Measurements from ENCODE around the gene STXBP2.
A peak's percentile ranks its signal among the peaks of the same experiment; 100 is the strongest.

The STXBP2 gene

GRCh38 chr19:7635670-7636069, 1.2 kb upstream of the STXBP2 start:
- DNase-seq: no peak

GRCh38 chr19:7636317-7636690, 606 bp upstream of the STXBP2 start:
- no peak for DNase-seq

GRCh38 chr19:7637374-7638256, 705 bp downstream of the STXBP2 start:
- no peak for DNase-seq

- no peak for DNase-seq
Measured at GRCh38 chr19:7638802-7639465, 2.0 kb downstream of the STXBP2 start.

- no peak for DNase-seq
Measured at GRCh38 chr19:7639863-7640348, 3.0 kb downstream of the STXBP2 start.

- no peak for DNase-seq
Measured at GRCh38 chr19:7640803-7641202, 3.9 kb downstream of the STXBP2 start.

GRCh38 chr19:7641290-7642276, 4.7 kb downstream of the STXBP2 start:
- DNase-seq: no peak

- no peak for DNase-seq
Measured at GRCh38 chr19:7642295-7643030, 5.6 kb downstream of the STXBP2 start.

GRCh38 chr19:7643031-7643415, 6.1 kb downstream of the STXBP2 start:
- DNase-seq: no peak

GRCh38 chr19:7643629-7644549, 7.0 kb downstream of the STXBP2 start:
- DNase-seq: peak; percentile 19

- no peak for DNase-seq
Measured at GRCh38 chr19:7644550-7644877, 7.6 kb downstream of the STXBP2 start.

- DNase-seq: no peak
Measured at GRCh38 chr19:7645163-7645562, 8.3 kb downstream of the STXBP2 start.

GRCh38 chr19:7645656-7646425, 8.9 kb downstream of the STXBP2 start:
- DNase-seq: no peak

GRCh38 chr19:7646426-7646700, 9.5 kb downstream of the STXBP2 start:
- DNase-seq: no peak

- no peak for DNase-seq
Measured at GRCh38 chr19:7647156-7647555, 10.2 kb downstream of the STXBP2 start.

- DNase-seq: no peak
Measured at GRCh38 chr19:7648265-7649014, 11.5 kb downstream of the STXBP2 start.

- no peak for DNase-seq
Measured at GRCh38 chr19:7650148-7650547, 13.2 kb downstream of the STXBP2 start.

- DNase-seq: peak; percentile 86
Measured at GRCh38 chr19:7652061-7652641, 15.2 kb downstream of the STXBP2 start.

GRCh38 chr19:7654401-7654800, 17.5 kb downstream of the STXBP2 start:
- no peak for DNase-seq

All from effector CD8-positive, alpha-beta T cell (primary cell).